IPS DF 4.7 (cell line): Measurements from ENCODE around the gene FBXO41.

Experiments used
- DNase-seq: peaks from one replicate; pipeline ENCODE4 v3.0.0-alpha.2; 2013; ENCODE audit warnings: low spot score; ENCODE audit errors: extremely low read depth

The FBXO41 gene

GRCh38 chr2:73214120-73215035 is 69.9 kb downstream of the FBXO41 start, which contains the start of gene SMYD5:
TSS of gene SMYD5 (plus strand) at chr2:73214245. CDS start at chr2:73214267, 22 bp downstream.
- DNase-seq: no peak

GRCh38 chr2:73212448-73213176 is 71.7 kb downstream of the FBXO41 start:
- no peak for DNase-seq

GRCh38 chr2:73212098-73212447 is 72.2 kb downstream of the FBXO41 start:
- DNase-seq: no peak

GRCh38 chr2:73210696-73211095 is 73.6 kb downstream of the FBXO41 start:
- DNase-seq: no peak

- DNase-seq: no peak
These were observed 74.3 kb downstream of the FBXO41 start for GRCh38 chr2:73210019-73210418.

- no peak for DNase-seq
These were observed 76.0 kb downstream of the FBXO41 start for GRCh38 chr2:73208258-73208657.

- DNase-seq: no peak
These were observed 78.7 kb downstream of the FBXO41 start for GRCh38 chr2:73205611-73206010.
